GM19043 (cell line): ENCODE measurements around the gene INPP5D.
"Not testable (repeated sequence)": the region's sequence is repeated elsewhere in the genome, so short reads cannot be mapped to it uniquely, and the experiment has no call there.

Source experiments
- ATAC-seq: cut with Tn5 transposase; IDR thresholded peaks from one replicate; pipeline ENCODE4 v1.9.1; 2021; ENCODE audit warnings: low read depth; ENCODE audit not compliant: unreplicated experiment

The INPP5D gene

GRCh38 chr2:233163486-233164103 is 103.5 kb downstream of the INPP5D start:
- no peak for ATAC-seq

GRCh38 chr2:233164128-233164635 is 104.0 kb downstream of the INPP5D start:
- ATAC-seq: no peak

GRCh38 chr2:233164967-233165366 is 104.8 kb downstream of the INPP5D start:
- no peak for ATAC-seq

GRCh38 chr2:233165543-233165894 is 105.4 kb downstream of the INPP5D start:
- ATAC-seq: no peak

GRCh38 chr2:233165895-233166661 is 105.9 kb downstream of the INPP5D start:
- ATAC-seq: no peak

GRCh38 chr2:233168445-233168844 is 108.3 kb downstream of the INPP5D start:
- no peak for ATAC-seq

GRCh38 chr2:233168919-233169318 is 108.8 kb downstream of the INPP5D start:
- ATAC-seq: no peak

GRCh38 chr2:233171344-233171743 is 111.2 kb downstream of the INPP5D start:
- ATAC-seq: no peak

- ATAC-seq: no peak
Measured at GRCh38 chr2:233173115-233173514, 113.0 kb downstream of the INPP5D start.

GRCh38 chr2:233174137-233174536 is 114.0 kb downstream of the INPP5D start:
- no peak for ATAC-seq

GRCh38 chr2:233178994-233179847 is 119.1 kb downstream of the INPP5D start:
- ATAC-seq: no peak

- ATAC-seq: no peak
Measured at GRCh38 chr2:233179848-233180366, 119.8 kb downstream of the INPP5D start.

- ATAC-seq: no peak
Measured at GRCh38 chr2:233183869-233184418, 123.8 kb downstream of the INPP5D start.

GRCh38 chr2:233184669-233185068 is 124.5 kb downstream of the INPP5D start:
- no peak for ATAC-seq

GRCh38 chr2:233185330-233185729 is 125.2 kb downstream of the INPP5D start:
- ATAC-seq: no peak

GRCh38 chr2:233185963-233186362 is 125.8 kb downstream of the INPP5D start:
- peak; percentile 77 for ATAC-seq

- ATAC-seq: no peak
Measured at GRCh38 chr2:233186851-233187250, 126.7 kb downstream of the INPP5D start.

GRCh38 chr2:233189025-233189424 is 128.9 kb downstream of the INPP5D start:
- no peak for ATAC-seq

GRCh38 chr2:233191016-233191415 is 130.9 kb downstream of the INPP5D start:
- not testable (repeated sequence) for ATAC-seq

GRCh38 chr2:233193738-233194137 is 133.6 kb downstream of the INPP5D start:
- no peak for ATAC-seq

- ATAC-seq: no peak
Measured at GRCh38 chr2:233195027-233195426, 134.9 kb downstream of the INPP5D start.
